Measurements from ENCODE around the gene AP3B2.
A peak's percentile ranks its signal among the peaks of the same experiment; 100 is the strongest.
"Not testable (repeated sequence)": the region's sequence is repeated elsewhere in the genome, so short reads cannot be mapped to it uniquely, and the experiment has no call there.

AP3B2 gene

DNA sequence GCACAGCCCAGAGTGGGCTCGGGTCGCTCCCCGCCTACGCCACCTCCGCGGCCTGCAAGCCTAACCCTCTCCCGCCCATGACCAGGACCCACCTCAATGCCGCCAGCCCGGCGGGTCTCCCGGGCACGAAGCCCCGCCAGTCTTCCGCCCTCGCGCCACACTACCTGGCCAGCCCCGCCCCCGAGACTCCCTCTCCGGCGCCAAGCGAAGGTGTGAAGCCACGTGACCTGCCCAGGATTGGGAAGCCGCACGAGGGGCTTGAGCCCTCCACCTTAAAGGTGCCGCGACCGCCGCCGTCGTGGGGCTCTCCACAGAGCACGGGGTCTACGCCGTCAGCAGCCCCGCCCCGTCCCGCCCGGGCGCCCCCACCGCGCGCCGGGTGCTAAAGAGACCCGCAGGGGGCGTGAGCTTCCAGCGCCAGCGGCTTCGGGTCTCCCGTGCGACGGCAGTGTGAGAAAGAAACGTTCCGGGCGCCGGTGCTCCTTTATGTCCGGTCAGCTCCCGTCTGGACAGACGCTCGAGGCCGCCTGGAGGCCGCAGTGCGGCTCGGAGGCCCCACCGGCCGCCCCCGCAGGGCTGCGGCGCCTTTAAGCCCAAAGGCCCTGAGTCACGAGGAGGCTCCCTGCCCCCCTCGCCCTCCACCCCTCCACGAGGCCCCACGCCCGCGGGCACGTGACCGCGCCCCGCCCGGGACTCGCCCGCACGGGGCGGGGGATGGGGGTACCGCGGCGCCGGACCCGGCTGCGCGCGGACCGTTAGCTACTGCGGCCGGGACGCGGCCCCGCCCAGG is 62.4 kb downstream of the AP3B2 start, which contains the start of gene CPEB1:
Gene CPEB1, minus strand, starts transcription at position 319 of the 790 bp plus-strand sequence. CDS start 18,904 bp downstream, outside the sequence.
- peak; percentile 72 for ATAC-seq
- TF ChIP-seq ESRRG (CRISPR knock-in tag; IDR thresholded peaks at IDR 0.05) (no peak), PPARA (CRISPR knock-in tag; IDR thresholded peaks at IDR 0.05; ENCODE audit: borderline replicate concordance) (no peak), ARNTL (CRISPR knock-in tag; IDR thresholded peaks at IDR 0.05; ENCODE audit: borderline replicate concordance, low read depth) (peak; percentile 85; the same call in 1 of the 2 replicates)
- TF ChIP-seq, protein P1, sequence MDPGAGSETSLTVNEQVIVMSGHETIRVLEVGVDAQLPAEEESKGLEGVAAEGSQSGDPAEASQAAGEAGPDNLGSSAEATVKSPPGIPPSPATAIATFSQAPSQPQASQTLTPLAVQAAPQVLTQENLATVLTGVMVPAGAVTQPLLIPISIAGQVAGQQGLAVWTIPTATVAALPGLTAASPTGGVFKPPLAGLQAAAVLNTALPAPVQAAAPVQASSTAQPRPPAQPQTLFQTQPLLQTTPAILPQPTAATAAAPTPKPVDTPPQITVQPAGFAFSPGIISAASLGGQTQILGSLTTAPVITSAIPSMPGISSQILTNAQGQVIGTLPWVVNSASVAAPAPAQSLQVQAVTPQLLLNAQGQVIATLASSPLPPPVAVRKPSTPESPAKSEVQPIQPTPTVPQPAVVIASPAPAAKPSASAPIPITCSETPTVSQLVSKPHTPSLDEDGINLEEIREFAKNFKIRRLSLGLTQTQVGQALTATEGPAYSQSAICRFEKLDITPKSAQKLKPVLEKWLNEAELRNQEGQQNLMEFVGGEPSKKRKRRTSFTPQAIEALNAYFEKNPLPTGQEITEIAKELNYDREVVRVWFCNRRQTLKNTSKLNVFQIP (CRISPR knock-in tag; IDR thresholded peaks at IDR 0.05; ENCODE audit: borderline replicate concordance, low read depth), result no peak

DNA sequence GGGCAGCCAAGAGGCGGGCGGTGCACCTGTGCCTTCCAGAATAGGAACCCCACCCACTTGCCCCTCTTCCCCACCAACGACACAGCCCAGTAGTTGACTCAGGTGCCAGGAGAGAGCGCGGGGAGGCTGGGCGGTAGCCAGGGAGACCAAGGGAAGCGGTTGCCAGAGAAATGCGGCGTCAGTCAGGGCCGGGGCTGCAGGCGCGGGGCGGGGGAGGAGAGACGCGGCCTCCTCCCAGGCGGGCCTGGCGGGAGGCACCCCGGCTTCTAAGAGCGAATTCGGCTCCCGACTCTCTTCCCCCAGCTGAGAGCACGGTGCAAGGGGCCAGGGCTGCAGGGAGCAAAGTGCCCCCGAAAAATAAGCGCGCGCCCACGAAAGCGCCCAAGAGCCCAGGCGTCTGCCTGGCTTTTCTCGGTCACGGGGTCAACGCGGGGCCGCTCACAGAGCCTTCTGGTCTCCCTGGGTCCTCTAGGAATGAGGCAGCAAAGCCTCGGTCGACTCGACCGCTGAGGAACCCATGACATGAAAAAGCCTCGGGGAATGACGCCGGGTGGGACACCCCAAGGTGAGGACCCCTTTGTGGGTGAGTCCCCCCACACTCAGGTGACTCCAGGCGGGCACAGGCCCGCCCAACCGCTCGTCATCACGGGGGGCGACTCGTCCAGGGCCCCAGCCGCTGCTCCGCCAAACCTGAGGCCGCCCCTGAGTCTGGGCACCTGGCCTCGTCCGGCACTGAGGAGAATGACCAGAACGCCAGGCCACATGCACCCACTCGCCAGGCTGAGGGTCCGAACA is 63.2 kb downstream of the AP3B2 start:
- TF ChIP-seq PPARA (CRISPR knock-in tag; IDR thresholded peaks at IDR 0.05; ENCODE audit: borderline replicate concordance) (no peak), ZFP30 (CRISPR knock-in tag; IDR thresholded peaks at IDR 0.05) (no peak), RARB (CRISPR knock-in tag; IDR thresholded peaks at IDR 0.05) (no peak), ZNF8 (CRISPR knock-in tag; IDR thresholded peaks at IDR 0.05) (no peak), ZNF70 (CRISPR knock-in tag; IDR thresholded peaks at IDR 0.05) (no peak), TCF4 (CRISPR knock-in tag; IDR thresholded peaks at IDR 0.05; ENCODE audit: borderline replicate concordance) (no peak), ESRRG (CRISPR knock-in tag; IDR thresholded peaks at IDR 0.05) (no peak), TOX (CRISPR knock-in tag; IDR thresholded peaks at IDR 0.05; ENCODE audit: borderline replicate concordance) (no peak), CSDC2 (CRISPR knock-in tag; IDR thresholded peaks at IDR 0.05) (no peak), SNAI2 (CRISPR knock-in tag; IDR thresholded peaks at IDR 0.05) (no peak)
- TF ChIP-seq, protein P1 (CRISPR knock-in tag; IDR thresholded peaks at IDR 0.05; ENCODE audit: borderline replicate concordance, low read depth), result no peak
- TF ChIP-seq, protein P2, sequence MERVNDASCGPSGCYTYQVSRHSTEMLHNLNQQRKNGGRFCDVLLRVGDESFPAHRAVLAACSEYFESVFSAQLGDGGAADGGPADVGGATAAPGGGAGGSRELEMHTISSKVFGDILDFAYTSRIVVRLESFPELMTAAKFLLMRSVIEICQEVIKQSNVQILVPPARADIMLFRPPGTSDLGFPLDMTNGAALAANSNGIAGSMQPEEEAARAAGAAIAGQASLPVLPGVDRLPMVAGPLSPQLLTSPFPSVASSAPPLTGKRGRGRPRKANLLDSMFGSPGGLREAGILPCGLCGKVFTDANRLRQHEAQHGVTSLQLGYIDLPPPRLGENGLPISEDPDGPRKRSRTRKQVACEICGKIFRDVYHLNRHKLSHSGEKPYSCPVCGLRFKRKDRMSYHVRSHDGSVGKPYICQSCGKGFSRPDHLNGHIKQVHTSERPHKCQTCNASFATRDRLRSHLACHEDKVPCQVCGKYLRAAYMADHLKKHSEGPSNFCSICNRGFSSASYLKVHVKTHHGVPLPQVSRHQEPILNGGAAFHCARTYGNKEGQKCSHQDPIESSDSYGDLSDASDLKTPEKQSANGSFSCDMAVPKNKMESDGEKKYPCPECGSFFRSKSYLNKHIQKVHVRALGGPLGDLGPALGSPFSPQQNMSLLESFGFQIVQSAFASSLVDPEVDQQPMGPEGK (CRISPR knock-in tag; IDR thresholded peaks at IDR 0.05; ENCODE audit: borderline replicate concordance), result no peak
- ATAC-seq, result no peak

DNA sequence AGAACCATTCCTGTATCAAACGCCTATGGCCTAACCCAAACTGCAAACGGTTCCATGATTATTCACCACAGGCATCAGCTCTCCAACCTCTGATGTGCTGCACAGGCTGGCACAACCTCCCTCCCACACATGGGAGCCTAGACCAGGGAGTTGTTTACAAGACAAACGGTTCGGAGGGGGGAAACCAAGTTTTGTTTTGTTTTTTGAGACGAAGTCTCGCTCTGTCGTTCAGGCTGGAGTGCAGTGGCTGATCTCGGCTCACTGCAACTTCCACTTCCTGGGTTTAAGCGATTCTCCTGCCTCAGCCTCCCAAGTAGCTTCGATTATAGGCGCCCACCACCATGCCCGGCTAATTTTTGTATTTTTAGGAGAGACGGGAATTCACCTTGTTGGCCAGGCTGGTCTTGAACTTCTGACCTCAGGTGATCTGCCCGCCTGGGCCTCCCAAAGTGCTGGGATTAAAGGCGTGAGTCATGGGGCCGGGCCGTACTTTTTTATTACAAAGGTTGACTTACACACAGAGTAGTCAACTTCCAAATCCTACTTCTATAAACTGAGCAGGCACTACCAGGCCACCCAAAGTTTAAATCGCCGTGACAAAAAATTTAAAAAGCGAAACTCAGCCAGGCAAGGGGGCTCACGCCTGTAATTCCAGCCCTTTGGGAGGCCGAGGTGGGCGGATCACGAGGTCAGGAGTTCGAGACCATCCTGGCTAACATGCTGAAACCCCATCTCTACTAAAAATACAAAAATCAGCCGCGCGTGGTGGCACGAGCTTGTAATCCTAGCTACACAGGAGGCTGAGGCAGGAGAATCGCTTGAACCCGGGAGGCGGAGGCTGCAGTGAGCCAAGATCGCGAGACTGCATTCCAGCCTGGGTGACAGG is 64.5 kb downstream of the AP3B2 start:
- not testable (repeated sequence) for ATAC-seq

DNA sequence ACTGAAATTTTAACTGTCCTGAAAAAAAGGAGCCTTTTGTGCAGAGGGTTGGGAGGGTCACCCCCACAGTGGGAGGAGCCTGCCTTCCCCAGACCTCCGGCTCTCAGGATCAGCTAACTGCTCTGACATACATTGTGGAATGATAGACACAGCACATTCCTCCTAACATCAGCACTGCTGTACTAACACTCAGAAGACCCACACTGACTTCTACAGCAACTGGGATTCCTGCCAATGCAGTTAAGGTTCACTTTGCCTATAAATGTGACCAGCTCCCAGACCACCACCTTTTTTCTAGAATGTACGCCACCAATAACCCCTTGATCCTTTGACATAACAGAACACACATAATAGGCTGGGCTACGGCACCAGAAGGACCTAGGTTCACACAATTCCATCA is 65.7 kb downstream of the AP3B2 start:
- no peak for ATAC-seq
- TF ChIP-seq PPARA (CRISPR knock-in tag; IDR thresholded peaks at IDR 0.05; ENCODE audit: borderline replicate concordance) (no peak), ARNTL (CRISPR knock-in tag; IDR thresholded peaks at IDR 0.05; ENCODE audit: borderline replicate concordance, low read depth) (no peak), BACH2 (CRISPR knock-in tag; IDR thresholded peaks at IDR 0.05; ENCODE audit: borderline replicate concordance) (no peak), CSDC2 (CRISPR knock-in tag; IDR thresholded peaks at IDR 0.05) (no peak), ZNF70 (CRISPR knock-in tag; IDR thresholded peaks at IDR 0.05) (no peak), TOX (CRISPR knock-in tag; IDR thresholded peaks at IDR 0.05; ENCODE audit: borderline replicate concordance) (no peak), GLIS3 (CRISPR knock-in tag; IDR thresholded peaks at IDR 0.05) (no peak), TSHZ2 (CRISPR knock-in tag; IDR thresholded peaks at IDR 0.05) (no peak), ZC3H10 (CRISPR knock-in tag; IDR thresholded peaks at IDR 0.05) (no peak), ISL1 (CRISPR knock-in tag; IDR thresholded peaks at IDR 0.05) (no peak)
- TF ChIP-seq, protein P2 (CRISPR knock-in tag; IDR thresholded peaks at IDR 0.05; ENCODE audit: borderline replicate concordance), result no peak
- TF ChIP-seq, protein P3, sequence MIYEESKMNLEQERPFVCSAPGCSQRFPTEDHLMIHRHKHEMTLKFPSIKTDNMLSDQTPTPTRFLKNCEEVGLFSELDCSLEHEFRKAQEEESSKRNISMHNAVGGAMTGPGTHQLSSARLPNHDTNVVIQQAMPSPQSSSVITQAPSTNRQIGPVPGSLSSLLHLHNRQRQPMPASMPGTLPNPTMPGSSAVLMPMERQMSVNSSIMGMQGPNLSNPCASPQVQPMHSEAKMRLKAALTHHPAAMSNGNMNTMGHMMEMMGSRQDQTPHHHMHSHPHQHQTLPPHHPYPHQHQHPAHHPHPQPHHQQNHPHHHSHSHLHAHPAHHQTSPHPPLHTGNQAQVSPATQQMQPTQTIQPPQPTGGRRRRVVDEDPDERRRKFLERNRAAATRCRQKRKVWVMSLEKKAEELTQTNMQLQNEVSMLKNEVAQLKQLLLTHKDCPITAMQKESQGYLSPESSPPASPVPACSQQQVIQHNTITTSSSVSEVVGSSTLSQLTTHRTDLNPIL (CRISPR knock-in tag; IDR thresholded peaks at IDR 0.05; ENCODE audit: low read depth), result no peak

Data from SK-N-SH treated with all-trans-retinoic acid at 6 μM for 48 hours (cell line).